Renal pelvis (tissue), 12 donors: ENCODE data around the gene CPZ. TPM values are rescaled to one million over a fixed set of nuclear protein-coding genes. Genes with fewer than 3 reads are reported as not detected.

Experiments
- DNase-seq: peaks from one replicate; pipeline ENCODE4 v3.0.0-alpha.2; 2013
- long read RNA-seq, 16 experiments: transcript quantifications; one replicate each; lab custom pipeline, GENCODE V29; 2026
- polyA plus RNA-seq, 3 donors: library from polyadenylated mRNA; unstranded; fragments of 120-200 nt; gene quantifications; one replicate each; pipeline ENCODE4 v1.2.1, GENCODE V29; 2013; ENCODE audit not compliant: insufficient read length in 3 of 3

Gene CPZ
- polyA plus RNA-seq: 10 to 100 TPM; 20.5 to 25.2 (median 21.5) TPM
- long read RNA-seq, donor 1, partial matches to known transcripts: 0 of 6 reads
- long read RNA-seq, donor 1, other reads (novel, unspliced or antisense): 0 of 6 reads
- long read RNA-seq, donor 2, partial matches to known transcripts: 0 of 1 reads
- long read RNA-seq, donor 2, other reads (novel, unspliced or antisense): 0 of 1 reads
- long read RNA-seq, donor 3, transcript CPZ-202 (11 exons, 2,267 nt): major isoform, 6 of 9 reads
- long read RNA-seq, donor 3, partial matches to known transcripts: 0 of 9 reads
- long read RNA-seq, donor 3, other reads (novel, unspliced or antisense): 0 of 9 reads
- long read RNA-seq, donor 4, transcript CPZ-202 (11 exons, 2,267 nt): major isoform, 7 of 8 reads
- long read RNA-seq, donor 4, partial matches to known transcripts: 0 of 8 reads
- long read RNA-seq, donor 4, other reads (novel, unspliced or antisense): 0 of 8 reads
- long read RNA-seq, donor 5: 0 reads
- long read RNA-seq, donor 6, partial matches to known transcripts: 0 of 1 reads
- long read RNA-seq, donor 6, other reads (novel, unspliced or antisense): 0 of 1 reads
- long read RNA-seq, donor 7, partial matches to known transcripts: 0 of 6 reads
- long read RNA-seq, donor 7, other reads (novel, unspliced or antisense): 0 of 6 reads
- long read RNA-seq, donor 8, transcript CPZ-201 (10 exons, 2,136 nt): major isoform, 5 of 10 reads
- long read RNA-seq, donor 8, transcript CPZ-202 (11 exons, 2,267 nt): major isoform, 5 of 10 reads
- long read RNA-seq, donor 8, partial matches to known transcripts: 0 of 10 reads
- long read RNA-seq, donor 8, other reads (novel, unspliced or antisense): 0 of 10 reads
- long read RNA-seq, donor 9, partial matches to known transcripts: 0 of 5 reads
- long read RNA-seq, donor 9, other reads (novel, unspliced or antisense): 0 of 5 reads
- long read RNA-seq, donor 10, partial matches to known transcripts: 0 of 3 reads
- long read RNA-seq, donor 10, other reads (novel, unspliced or antisense): 0 of 3 reads
- long read RNA-seq, donor 11, partial matches to known transcripts: 0 of 1 reads
- long read RNA-seq, donor 11, other reads (novel, unspliced or antisense): 0 of 1 reads
- long read RNA-seq, donor 12, transcript CPZ-202 (11 exons, 2,267 nt): major isoform, 7 of 8 reads
- long read RNA-seq, donor 12, partial matches to known transcripts: 0 of 8 reads
- long read RNA-seq, donor 12, other reads (novel, unspliced or antisense): 0 of 8 reads
- long read RNA-seq, donor 13, partial matches to known transcripts: 0 of 1 reads
- long read RNA-seq, donor 13, other reads (novel, unspliced or antisense): 0 of 1 reads
- long read RNA-seq, donor 14: 0 reads
- long read RNA-seq, donor 15, partial matches to known transcripts: 0 of 7 reads
- long read RNA-seq, donor 15, other reads (novel, unspliced or antisense): 0 of 7 reads
- long read RNA-seq, donor 16, partial matches to known transcripts: 0 of 5 reads
- long read RNA-seq, donor 16, other reads (novel, unspliced or antisense): 0 of 5 reads

GRCh38 chr4:8592366-8593263 is at the start of gene CPZ:
TSS of gene CPZ (plus strand) at chr4:8592765. CDS start at chr4:8592834, 69 bp downstream.
- peak; percentile 71 for DNase-seq

GRCh38 chr4:8542776-8543525 is 49.6 kb upstream of the CPZ start:
- DNase-seq: no peak

- no peak for DNase-seq
Observed at GRCh38 chr4:8543623-8544022, 48.9 kb upstream of the CPZ start.

GRCh38 chr4:8544282-8544681 is 48.3 kb upstream of the CPZ start:
- DNase-seq: no peak

- DNase-seq: no peak
Observed at GRCh38 chr4:8544741-8545438, 47.7 kb upstream of the CPZ start.

- DNase-seq: no peak
Observed at GRCh38 chr4:8545439-8545765, 47.2 kb upstream of the CPZ start.

GRCh38 chr4:8546766-8547107 is 45.8 kb upstream of the CPZ start:
- DNase-seq: no peak

- no peak for DNase-seq
Observed at GRCh38 chr4:8547108-8547911, 45.3 kb upstream of the CPZ start.

- no peak for DNase-seq
Observed at GRCh38 chr4:8547912-8548730, 44.4 kb upstream of the CPZ start.

- DNase-seq: no peak
Observed at GRCh38 chr4:8548731-8549351, 43.7 kb upstream of the CPZ start.

- DNase-seq: no peak
Observed at GRCh38 chr4:8549352-8549931, 43.1 kb upstream of the CPZ start.

- DNase-seq: no peak
Observed at GRCh38 chr4:8550691-8551090, 41.9 kb upstream of the CPZ start.

- DNase-seq: no peak
Observed at GRCh38 chr4:8552024-8552423, 40.5 kb upstream of the CPZ start.

GRCh38 chr4:8552581-8553205 is 39.9 kb upstream of the CPZ start:
- no peak for DNase-seq

- DNase-seq: no peak
Observed at GRCh38 chr4:8553216-8553615, 39.3 kb upstream of the CPZ start.

GRCh38 chr4:8553991-8554405 is 38.6 kb upstream of the CPZ start:
- DNase-seq: no peak
